Measurements from ENCODE around the gene CCN2. TPM values are rescaled to one million over a fixed set of nuclear protein-coding genes. Genes with fewer than 3 reads are reported as not detected.
"Not testable (repeated sequence)": the region's sequence is repeated elsewhere in the genome, so short reads cannot be mapped to it uniquely, and the experiment has no call there.

The CCN2 gene
- polyA plus RNA-seq, 4 donors: 245 to 300 (median 273) TPM

- DNase-seq (ENCODE audit: low read depth in 4 of 4, low spot score in 3 of 4): no peak
These were observed 4.7 kb downstream of the CCN2 start for GRCh38 chr6:131946404-131946991.

DNA sequence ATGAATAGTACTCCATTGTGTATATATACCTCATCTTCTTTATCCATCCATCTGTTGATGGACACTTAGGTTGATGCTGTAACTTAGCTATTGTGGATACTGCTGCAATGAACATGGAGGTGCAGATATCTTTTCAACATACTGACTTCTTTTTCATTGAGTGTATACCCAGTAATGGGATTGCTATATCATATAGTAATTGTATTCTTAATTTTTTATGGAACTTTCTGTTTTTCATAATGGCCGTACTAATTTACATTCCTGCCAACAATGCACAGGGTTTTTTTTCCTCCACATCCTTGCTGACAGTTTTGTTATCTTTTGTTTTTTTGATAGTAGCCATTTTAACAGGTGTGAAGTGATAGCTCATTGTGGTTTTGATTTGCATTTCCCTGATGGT, 5.2 kb downstream of the CCN2 start:
- no peak for DNase-seq (ENCODE audit: low read depth in 4 of 4, low spot score in 3 of 4)

GRCh38 chr6:131937703-131938631, 13.2 kb downstream of the CCN2 start:
- DNase-seq (ENCODE audit: low read depth in 4 of 4, low spot score in 3 of 4): no peak

DNA sequence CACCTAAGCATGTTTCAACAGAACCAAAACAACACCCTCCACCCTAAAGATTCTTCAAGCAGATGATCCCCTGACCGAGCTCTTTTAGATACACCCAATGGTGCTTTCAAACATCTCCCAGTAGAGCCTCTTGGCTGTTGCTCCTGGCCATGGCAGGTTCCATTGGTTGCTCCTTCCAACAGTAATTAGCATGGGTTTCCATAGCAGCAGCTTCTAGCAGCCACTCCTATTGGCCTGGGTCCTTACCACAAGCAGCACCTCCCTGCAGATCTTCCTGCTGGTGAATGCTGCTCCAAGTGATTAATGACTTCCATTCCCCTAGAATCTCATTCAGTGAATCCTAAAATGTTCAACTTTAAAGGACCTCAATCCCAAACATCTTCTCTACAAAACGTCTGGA, 13.9 kb downstream of the CCN2 start:
- no peak for DNase-seq (ENCODE audit: low read depth in 4 of 4, low spot score in 3 of 4)

DNA sequence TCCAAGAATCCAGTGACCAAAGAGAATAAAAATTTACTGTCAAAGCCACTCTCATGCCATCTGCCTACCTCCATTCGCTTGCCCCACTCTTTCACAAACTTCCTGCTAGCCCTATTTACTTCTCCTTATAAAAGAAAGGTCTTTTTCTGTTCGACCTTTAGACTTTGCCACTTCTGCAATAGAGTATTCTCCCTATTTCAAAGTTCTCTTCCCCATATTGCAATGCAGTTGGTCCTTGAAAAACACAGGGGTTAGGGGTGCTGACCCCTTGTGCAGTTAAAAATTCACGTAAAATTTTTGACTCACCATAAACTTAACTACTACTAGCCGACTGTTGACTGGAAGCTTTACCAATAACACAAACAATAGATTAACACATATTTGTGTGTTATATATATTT, 15.0 kb downstream of the CCN2 start:
- DNase-seq (ENCODE audit: low read depth in 4 of 4, low spot score in 3 of 4): no peak

- no peak for DNase-seq (ENCODE audit: low read depth in 4 of 4, low spot score in 3 of 4)
These were observed 20.0 kb downstream of the CCN2 start for GRCh38 chr6:131931063-131931750.

- no peak for DNase-seq (ENCODE audit: low read depth in 4 of 4, low spot score in 3 of 4)
These were observed 21.2 kb downstream of the CCN2 start for GRCh38 chr6:131929976-131930375.

DNA sequence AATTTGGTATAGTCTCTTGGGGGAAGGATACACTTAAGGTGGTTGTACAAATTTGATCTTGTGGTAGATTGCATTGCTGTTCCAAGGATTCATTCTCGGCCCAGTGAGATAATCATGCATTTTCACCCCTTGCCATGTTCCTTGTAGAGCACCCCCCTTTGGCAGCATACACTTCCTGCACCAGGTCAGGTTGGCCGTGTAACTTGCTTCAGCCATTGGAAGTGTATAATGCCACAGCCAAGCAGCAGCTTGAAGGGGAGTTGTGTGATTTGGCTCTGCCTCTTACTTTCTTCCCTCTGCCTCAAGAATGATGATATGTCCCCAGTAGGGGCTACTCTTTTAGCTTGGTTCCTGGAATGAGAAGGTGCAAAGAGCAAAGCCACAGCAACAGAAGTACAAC, 21.9 kb downstream of the CCN2 start:
- no peak for DNase-seq (ENCODE audit: low read depth in 4 of 4, low spot score in 3 of 4)

DNA sequence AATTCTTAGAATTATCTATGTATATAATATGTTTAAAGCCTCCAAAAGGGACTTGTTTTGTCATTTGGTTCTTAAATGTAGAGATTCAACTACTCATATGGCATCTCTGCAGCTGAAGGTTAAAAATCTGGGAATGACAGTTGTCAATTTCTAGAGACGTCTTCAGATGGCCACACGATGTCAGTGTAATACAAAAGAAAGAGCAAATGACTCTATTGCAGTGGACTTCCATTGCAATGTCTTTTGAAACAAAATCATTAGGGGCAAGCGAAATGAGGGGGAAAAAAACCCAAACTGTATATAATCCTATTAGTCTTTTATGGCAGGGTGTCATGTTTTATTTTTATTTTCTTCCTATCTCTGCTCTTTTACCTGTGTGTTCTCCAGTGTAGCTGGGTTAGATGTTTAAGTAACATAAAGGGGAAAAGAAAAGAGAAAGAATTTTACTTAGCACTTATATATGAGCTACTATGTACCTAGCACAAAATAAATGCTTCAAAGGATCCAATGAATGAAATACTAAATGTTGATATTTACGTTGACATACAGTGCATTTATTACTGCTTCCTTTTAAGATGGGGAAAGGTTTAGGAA, 26.2 kb downstream of the CCN2 start:
- DNase-seq (ENCODE audit: low read depth in 4 of 4, low spot score in 3 of 4): no peak

DNA sequence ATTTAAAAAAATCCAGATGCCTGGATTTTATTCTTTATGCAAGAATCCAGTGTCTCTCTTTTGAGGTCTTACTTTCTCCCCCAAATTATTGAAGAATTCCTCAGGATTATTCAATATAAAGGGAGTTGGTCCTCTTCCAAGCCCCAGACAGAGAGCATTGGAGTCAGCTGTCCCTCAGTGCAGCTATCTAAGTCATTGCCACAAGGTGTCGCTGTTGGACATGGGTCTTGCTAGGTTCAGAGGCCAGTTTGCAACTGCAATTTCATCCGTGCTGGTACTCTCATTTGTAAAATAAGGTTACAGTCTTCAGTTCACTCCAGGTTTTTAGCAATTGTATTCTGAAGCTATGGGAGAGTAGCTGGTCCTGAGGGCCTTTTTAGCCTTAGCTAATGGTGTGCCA, 27.8 kb downstream of the CCN2 start:
- DNase-seq (ENCODE audit: low read depth in 4 of 4, low spot score in 3 of 4): peak in 1 of 4 donors; percentile 31

DNA sequence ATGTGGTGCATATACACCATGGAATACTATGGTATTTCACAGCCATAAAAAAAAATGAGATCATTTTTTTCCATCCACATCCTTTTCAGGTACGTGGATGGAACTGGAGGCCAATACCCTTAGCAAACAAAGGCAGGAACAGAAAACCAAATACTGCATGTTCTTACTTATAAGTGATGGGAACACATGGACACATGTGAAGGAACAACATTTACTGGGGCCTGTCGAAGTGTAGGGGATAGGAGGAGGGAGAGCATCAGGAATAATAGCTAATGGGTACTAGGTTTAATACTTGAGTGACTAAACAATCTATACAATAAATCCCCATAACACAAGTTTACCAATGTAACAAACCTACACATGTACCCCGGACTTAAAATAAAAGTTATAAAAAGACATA, 30.5 kb downstream of the CCN2 start:
- DNase-seq (ENCODE audit: low read depth in 4 of 4, low spot score in 3 of 4): no peak

GRCh38 chr6:131918650-131919355, 32.4 kb downstream of the CCN2 start:
- DNase-seq (ENCODE audit: low read depth in 4 of 4, low spot score in 3 of 4): no peak

GRCh38 chr6:131917763-131918649, 33.2 kb downstream of the CCN2 start:
- no peak for DNase-seq (ENCODE audit: low read depth in 4 of 4, low spot score in 3 of 4)

GRCh38 chr6:131917318-131917717, 33.9 kb downstream of the CCN2 start:
- no peak for DNase-seq (ENCODE audit: low read depth in 4 of 4, low spot score in 3 of 4)

GRCh38 chr6:131916847-131917246, 34.3 kb downstream of the CCN2 start:
- no peak for DNase-seq (ENCODE audit: low read depth in 4 of 4, low spot score in 3 of 4)

- DNase-seq (ENCODE audit: low read depth in 4 of 4, low spot score in 3 of 4): not testable (repeated sequence)
These were observed 34.9 kb downstream of the CCN2 start for GRCh38 chr6:131916091-131916796.

DNA sequence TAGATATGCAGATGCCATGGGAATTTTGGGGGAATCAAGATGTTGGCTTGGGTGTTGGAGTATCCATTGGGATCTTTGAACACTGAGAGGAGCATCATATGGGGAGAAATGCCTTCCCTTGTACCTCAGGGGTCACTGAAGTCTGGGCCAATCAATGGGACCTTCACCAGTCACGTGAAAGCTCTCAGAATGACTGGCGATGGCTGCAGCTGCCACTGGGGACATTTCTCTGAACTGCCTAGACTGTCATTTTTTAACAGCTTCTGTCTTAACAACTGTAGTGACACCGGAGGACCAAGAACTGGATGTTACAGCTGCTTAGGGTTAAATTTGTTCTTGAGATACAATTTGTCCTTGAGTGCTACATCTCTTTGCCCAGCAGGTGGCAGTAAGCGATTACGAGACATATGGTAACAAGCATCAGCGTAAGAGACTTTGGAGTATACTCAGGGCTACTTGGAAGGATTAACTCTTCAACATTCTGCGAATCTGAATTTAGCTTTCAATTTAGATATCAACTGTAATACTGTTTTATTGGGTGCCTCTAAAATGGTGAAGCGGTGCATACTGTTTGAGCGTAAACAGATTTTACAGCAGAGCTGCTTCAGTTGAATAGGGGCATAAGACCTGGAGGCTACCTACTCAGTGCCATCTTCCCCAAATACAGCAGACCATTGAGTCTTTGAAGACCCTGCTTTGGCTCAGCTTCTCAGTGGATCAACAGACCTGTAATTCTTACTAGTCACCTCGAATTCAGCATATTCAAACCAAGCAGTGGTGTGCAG, 36.0 kb downstream of the CCN2 start:
- peak; percentile 58 to 70 (median 64) for DNase-seq (ENCODE audit: low read depth in 4 of 4, low spot score in 3 of 4)

DNA sequence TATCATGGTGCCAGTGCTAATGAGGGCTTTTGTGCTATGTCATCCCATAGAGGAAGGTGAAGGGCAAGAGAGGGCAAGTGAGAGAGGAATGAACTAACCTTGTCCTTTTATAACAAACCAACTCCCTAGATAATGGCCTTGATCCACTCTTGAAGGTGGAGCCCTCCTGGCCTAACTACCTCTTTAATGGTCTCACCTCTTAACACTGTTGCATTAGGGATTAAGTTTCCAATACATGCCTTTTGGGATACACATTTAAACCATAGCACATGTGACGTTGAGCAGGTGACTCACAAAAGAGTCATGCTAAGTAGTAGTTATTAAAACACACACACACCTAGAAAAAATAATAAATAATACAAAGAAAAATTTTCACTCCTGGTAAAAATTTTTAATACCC, 36.9 kb downstream of the CCN2 start:
- DNase-seq (ENCODE audit: low read depth in 4 of 4, low spot score in 3 of 4): no peak

All from right renal pelvis (tissue), 4 donors.